Neural cell (in vitro differentiated cells): ENCODE measurements around the gene MYO1D. TPM values are rescaled to one million over a fixed set of nuclear protein-coding genes. Genes with fewer than 3 reads are reported as not detected.

Source experiments
- H2AFZ ChIP-seq: fragments of 200-600, 300-800 bp; sonication (generic), shearing (Covaris generic); 2 replicates; pipeline ENCODE4 v1.6.0; 2014; ENCODE audit warnings: low read depth, mild to moderate bottlenecking, antibody characterized with exemption, low read length, moderate library complexity
- H3F3A ChIP-seq: fragments of 200-600 bp; shearing (Covaris generic); 2 replicates; pipeline ENCODE4 v1.6.1; 2016; ENCODE audit warnings: mild to moderate bottlenecking, moderate library complexity, mixed read lengths, antibody characterized with exemption, low read length; ENCODE audit not compliant: insufficient read depth, poor library complexity, severe bottlenecking
- H3K27ac ChIP-seq: fragments of 200-600, 300-800 bp; sonication (generic), shearing (Covaris generic); 2 replicates; pipeline ENCODE4 v1.5.1; 2014; ENCODE audit warnings: mild to moderate bottlenecking, low read length, moderate library complexity
- H3K27me3 ChIP-seq: fragments of 300-800, 200-600 bp; sonication (generic), shearing (Covaris generic); 2 replicates; pipeline ENCODE4 v1.6.0; 2014; ENCODE audit warnings: mild to moderate bottlenecking, low read depth, low read length, moderate library complexity; ENCODE audit not compliant: insufficient read depth
- H3K36me3 ChIP-seq: fragments of 300-800, 200-600 bp; sonication (generic), shearing (Covaris generic); 2 replicates; pipeline ENCODE4 v1.5.1; 2014; ENCODE audit warnings: mild to moderate bottlenecking, antibody characterized with exemption, low read length, moderate library complexity; ENCODE audit not compliant: insufficient read depth
- H3K4me2 ChIP-seq: fragments of 300-800, 200-600 bp; sonication (generic), shearing (Covaris generic); 2 replicates; pipeline ENCODE4 v1.6.0; 2014; ENCODE audit warnings: mild to moderate bottlenecking, low read length
- H3K4me3 ChIP-seq: fragments of 300-800, 200-600 bp; sonication (generic), shearing (Covaris generic); 2 replicates; pipeline ENCODE4 v1.5.1; 2014; ENCODE audit warnings: mild to moderate bottlenecking, low read length, moderate library complexity
- H3K79me2 ChIP-seq: fragments of 200-600 bp; shearing (Covaris generic); replicated peaks from 2 replicates; pipeline ENCODE4 v1.6.0; 2014; ENCODE audit warnings: mild to moderate bottlenecking, low read length, moderate library complexity; ENCODE audit not compliant: insufficient read depth
- H3K9ac ChIP-seq: fragments of 300-800, 200-600 bp; sonication (generic), shearing (Covaris generic); 2 replicates; pipeline ENCODE4 v1.6.1; 2016; ENCODE audit warnings: mild to moderate bottlenecking, low read length, mixed read lengths
- H3K9me2 ChIP-seq: fragments of 200-600 bp; shearing (Covaris generic); 2 replicates; pipeline ENCODE4 v1.6.1; 2016; ENCODE audit warnings: mild to moderate bottlenecking, low read length, mixed read lengths; ENCODE audit not compliant: insufficient read depth
- H3K9me3 ChIP-seq: fragments of 200-600, 300-800 bp; sonication (generic), shearing (Covaris generic); 2 replicates; pipeline ENCODE4 v1.6.1; 2016; ENCODE audit warnings: mild to moderate bottlenecking, mixed run types, low read length, moderate library complexity, mixed read lengths
- H4K20me1 ChIP-seq: fragments of 200-600 bp; shearing (Covaris generic); 2 replicates; pipeline ENCODE4 v1.6.1; 2016; ENCODE audit warnings: mild to moderate bottlenecking, mixed run types; ENCODE audit not compliant: insufficient read depth
- EP300 ChIP-seq: fragments of 450-650 bp; conservative IDR thresholded peaks from 2 replicates; pipeline ENCODE4 v1.6.1; 2014; ENCODE audit warnings: antibody characterized with exemption, mild to moderate bottlenecking, moderate library complexity; ENCODE audit not compliant: poor library complexity, severe bottlenecking
- EZH2 ChIP-seq: fragments of 200-600, 300-800 bp; shearing (Covaris generic), sonication (generic); IDR thresholded peaks from 2 replicates; pipeline ENCODE4 v1.6.1; 2014; ENCODE audit warnings: antibody characterized with exemption, low read length, borderline replicate concordance, mild to moderate bottlenecking; ENCODE audit not compliant: insufficient read depth, poor library complexity, severe bottlenecking
- MXI1 ChIP-seq: fragments of 450-650 bp; conservative IDR thresholded peaks from 2 replicates; pipeline ENCODE4 v1.6.1; 2014; ENCODE audit warnings: antibody characterized with exemption, mild to moderate bottlenecking; ENCODE audit not compliant: poor library complexity, severe bottlenecking
- POLR2AphosphoS5 ChIP-seq: IDR thresholded peaks from 2 replicates; pipeline ENCODE4 v1.6.1; 2012
- RAD21 ChIP-seq: fragments of 450-650 bp; conservative IDR thresholded peaks from 2 replicates; pipeline ENCODE4 v1.6.1; 2014; ENCODE audit warnings: antibody characterized with exemption, mild to moderate bottlenecking, moderate library complexity
- SMC3 ChIP-seq: fragments of 450-650 bp; conservative IDR thresholded peaks from 2 replicates; pipeline ENCODE4 v1.6.1; 2014; ENCODE audit warnings: antibody characterized with exemption, mild to moderate bottlenecking, moderate library complexity; ENCODE audit not compliant: poor library complexity
- TAF1 ChIP-seq: IDR thresholded peaks from 2 replicates; pipeline ENCODE4 v1.6.1; 2012; ENCODE audit warnings: low read depth
- polyA plus RNA-seq: library from polyadenylated mRNA; depleted of rRNA; stranded (reverse); fragments of >200 nt; gene quantifications from 2 replicates; pipeline ENCODE4 v1.2.3, GENCODE V29; 2014
- TF ChIP-seq, protein P1 (sequence below): IDR thresholded peaks from 2 replicates; pipeline ENCODE4 v1.6.1; 2012; ENCODE audit warnings: borderline replicate concordance
- TF ChIP-seq, protein P2 (sequence below): fragments of 450-650 bp; IDR thresholded peaks from 2 replicates; pipeline ENCODE4 v1.5.1; 2014; ENCODE audit warnings: antibody characterized with exemption, mild to moderate bottlenecking, moderate library complexity; ENCODE audit not compliant: poor library complexity, severe bottlenecking

Gene MYO1D
- polyA plus RNA-seq, 1 donor from 2014 or later, result 10.7 TPM

DNA sequence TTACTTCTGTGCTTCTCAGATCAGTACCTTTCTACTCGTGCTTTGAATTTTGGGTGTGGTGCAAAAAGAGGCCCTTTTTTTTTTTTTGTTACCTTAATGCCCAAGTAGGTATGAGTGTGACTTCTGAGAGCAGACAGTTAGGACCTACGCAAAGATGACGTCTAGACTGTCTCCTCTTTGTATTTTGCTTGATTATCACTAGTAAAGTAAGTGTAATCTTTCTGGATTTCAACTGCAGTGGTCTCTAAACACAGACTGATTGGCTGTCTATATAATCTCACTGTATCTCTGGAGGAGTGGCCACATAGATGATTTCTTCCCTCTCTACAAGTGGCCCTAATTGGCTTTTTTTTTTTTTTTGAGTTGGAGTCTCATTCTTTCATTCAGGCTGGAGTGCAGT, 401.7 kb downstream of the MYO1D start:
- no peak overlapping the region for H3K27ac ChIP-seq
- no peaks in the 10 kb centered on the region for H3K9me2 ChIP-seq
- H3K9ac ChIP-seq, result no peak overlapping the region
- TF ChIP-seq RAD21 (no peak), EP300 (no peak), EZH2 (no peak)
- H2AFZ ChIP-seq, result no peak overlapping the region
- H3K79me2 ChIP-seq, result no peaks in the 10 kb centered on the region
- no peaks in the 10 kb centered on the region for H3F3A ChIP-seq
- no peak overlapping the region for H3K4me2 ChIP-seq
- H3K9me3 ChIP-seq, result no peaks in the 10 kb centered on the region
- H4K20me1 ChIP-seq, result no peaks in the 10 kb centered on the region
- peaks cover 21% of the 10 kb centered on the region for H3K36me3 ChIP-seq
- H3K27me3 ChIP-seq, result no peaks in the 10 kb centered on the region
- no peak overlapping the region for H3K4me3 ChIP-seq

DNA sequence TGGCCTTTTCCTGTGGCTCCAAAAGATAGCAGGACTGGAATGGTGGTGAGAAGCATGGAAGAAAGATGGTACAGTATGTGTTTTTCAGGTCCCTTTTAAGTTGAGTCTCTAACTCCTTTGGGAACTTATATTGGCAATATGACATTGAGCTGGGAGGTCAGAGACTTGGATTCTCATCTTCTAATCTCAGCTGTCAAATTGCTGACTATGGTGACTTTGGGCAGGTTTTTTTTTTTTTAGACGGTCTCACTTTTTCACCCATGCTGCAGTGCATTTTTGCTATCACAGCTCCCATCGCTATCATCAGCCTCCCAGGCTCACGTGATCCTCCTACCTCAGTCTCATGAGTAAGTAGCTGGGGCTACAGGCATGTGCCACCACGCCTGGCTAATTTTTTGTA, 405.3 kb downstream of the MYO1D start:
- Histone ChIP-seq H3F3A (no peaks in the 10 kb centered on the region), H4K20me1 (no peaks in the 10 kb centered on the region)

More for the DNA sequence above, 405.3 kb downstream of the MYO1D start:
- H3K79me2 ChIP-seq, result no peaks in the 10 kb centered on the region
- no peak overlapping the region for H3K9ac ChIP-seq
- TF ChIP-seq MXI1 (no peak), TAF1 (no peak), POLR2AphosphoS5 (no peak), EZH2 (no peak), EP300 (no peak), RAD21 (no peak), SMC3 (no peak)
- TF ChIP-seq, protein P1, sequence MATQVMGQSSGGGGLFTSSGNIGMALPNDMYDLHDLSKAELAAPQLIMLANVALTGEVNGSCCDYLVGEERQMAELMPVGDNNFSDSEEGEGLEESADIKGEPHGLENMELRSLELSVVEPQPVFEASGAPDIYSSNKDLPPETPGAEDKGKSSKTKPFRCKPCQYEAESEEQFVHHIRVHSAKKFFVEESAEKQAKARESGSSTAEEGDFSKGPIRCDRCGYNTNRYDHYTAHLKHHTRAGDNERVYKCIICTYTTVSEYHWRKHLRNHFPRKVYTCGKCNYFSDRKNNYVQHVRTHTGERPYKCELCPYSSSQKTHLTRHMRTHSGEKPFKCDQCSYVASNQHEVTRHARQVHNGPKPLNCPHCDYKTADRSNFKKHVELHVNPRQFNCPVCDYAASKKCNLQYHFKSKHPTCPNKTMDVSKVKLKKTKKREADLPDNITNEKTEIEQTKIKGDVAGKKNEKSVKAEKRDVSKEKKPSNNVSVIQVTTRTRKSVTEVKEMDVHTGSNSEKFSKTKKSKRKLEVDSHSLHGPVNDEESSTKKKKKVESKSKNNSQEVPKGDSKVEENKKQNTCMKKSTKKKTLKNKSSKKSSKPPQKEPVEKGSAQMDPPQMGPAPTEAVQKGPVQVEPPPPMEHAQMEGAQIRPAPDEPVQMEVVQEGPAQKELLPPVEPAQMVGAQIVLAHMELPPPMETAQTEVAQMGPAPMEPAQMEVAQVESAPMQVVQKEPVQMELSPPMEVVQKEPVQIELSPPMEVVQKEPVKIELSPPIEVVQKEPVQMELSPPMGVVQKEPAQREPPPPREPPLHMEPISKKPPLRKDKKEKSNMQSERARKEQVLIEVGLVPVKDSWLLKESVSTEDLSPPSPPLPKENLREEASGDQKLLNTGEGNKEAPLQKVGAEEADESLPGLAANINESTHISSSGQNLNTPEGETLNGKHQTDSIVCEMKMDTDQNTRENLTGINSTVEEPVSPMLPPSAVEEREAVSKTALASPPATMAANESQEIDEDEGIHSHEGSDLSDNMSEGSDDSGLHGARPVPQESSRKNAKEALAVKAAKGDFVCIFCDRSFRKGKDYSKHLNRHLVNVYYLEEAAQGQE, result no peak
- TF ChIP-seq, protein P2, sequence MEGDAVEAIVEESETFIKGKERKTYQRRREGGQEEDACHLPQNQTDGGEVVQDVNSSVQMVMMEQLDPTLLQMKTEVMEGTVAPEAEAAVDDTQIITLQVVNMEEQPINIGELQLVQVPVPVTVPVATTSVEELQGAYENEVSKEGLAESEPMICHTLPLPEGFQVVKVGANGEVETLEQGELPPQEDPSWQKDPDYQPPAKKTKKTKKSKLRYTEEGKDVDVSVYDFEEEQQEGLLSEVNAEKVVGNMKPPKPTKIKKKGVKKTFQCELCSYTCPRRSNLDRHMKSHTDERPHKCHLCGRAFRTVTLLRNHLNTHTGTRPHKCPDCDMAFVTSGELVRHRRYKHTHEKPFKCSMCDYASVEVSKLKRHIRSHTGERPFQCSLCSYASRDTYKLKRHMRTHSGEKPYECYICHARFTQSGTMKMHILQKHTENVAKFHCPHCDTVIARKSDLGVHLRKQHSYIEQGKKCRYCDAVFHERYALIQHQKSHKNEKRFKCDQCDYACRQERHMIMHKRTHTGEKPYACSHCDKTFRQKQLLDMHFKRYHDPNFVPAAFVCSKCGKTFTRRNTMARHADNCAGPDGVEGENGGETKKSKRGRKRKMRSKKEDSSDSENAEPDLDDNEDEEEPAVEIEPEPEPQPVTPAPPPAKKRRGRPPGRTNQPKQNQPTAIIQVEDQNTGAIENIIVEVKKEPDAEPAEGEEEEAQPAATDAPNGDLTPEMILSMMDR, result no peak
- no peak overlapping the region for H3K4me2 ChIP-seq
- H2AFZ ChIP-seq, result no peak overlapping the region
- peaks cover 5% of the 10 kb centered on the region for H3K36me3 ChIP-seq
- H3K27me3 ChIP-seq, result no peaks in the 10 kb centered on the region
- no peak overlapping the region for H3K4me3 ChIP-seq
- H3K9me2 ChIP-seq, result no peaks in the 10 kb centered on the region
- H3K9me3 ChIP-seq, result no peaks in the 10 kb centered on the region
- no peak overlapping the region for H3K27ac ChIP-seq
